T-cell (primary cell): ENCODE measurements around the gene SLIT3. TPM values are rescaled to one million over a fixed set of nuclear protein-coding genes. Genes with fewer than 3 reads are reported as not detected.

Experiments
- ATAC-seq, 4 experiments: fragments of 200-7000 bp in 3 of 4; fragments of 150-1000 bp in 1 of 4; cut with Tn5 transposase; replicated peaks in 1 of 4; 1 replicate in 3 of 4; 2 replicates in 1 of 4; pipeline ENCODE4 v1.10.0; 2021; ENCODE audit warnings: moderate library complexity in 3 of 4, mild to moderate bottlenecking in 2 of 4, moderate number of reproducible peaks in 1 of 4
- CTCF ChIA-PET, 2 donors: fragments of 300-600 bp; sonication (Branson Sonifier 250); formaldehyde crosslinking; loops; one replicate each; lab custom pipeline; 2022; ENCODE audit warnings: antibody characterized with exemption in 2 of 2; lab: Charles Lee
- POLR2A ChIA-PET, 2 donors: fragments of 300-600 bp; sonication (Branson Sonifier 250); formaldehyde crosslinking; loops; one replicate each; lab custom pipeline; 2022; ENCODE audit warnings: antibody characterized with exemption in 2 of 2; lab: Charles Lee
- DNase-seq, 35 experiments: peaks; one replicate each; pipeline versions ENCODE4 v3.0.0 to v3.0.0-alpha.2; 2013 to 2023
- H3K27ac ChIP-seq: one replicate; pipeline ENCODE4 v1.5.1; 2013; ENCODE audit warnings: low read length
- H3K27me3 ChIP-seq, 2 experiments: replicated peaks in 1 of 2; 1 replicate in 1 of 2; 2 replicates in 1 of 2; pipeline versions ENCODE4 v1.6.1 to v1.7.0; 2013; ENCODE audit warnings: low read length in 1 of 2, mixed read lengths in 1 of 2; ENCODE audit not compliant: control insufficient read depth in 2 of 2, insufficient read depth in 2 of 2; ENCODE audit errors: extremely low read depth in 1 of 2
- H3K36me3 ChIP-seq, 2 donors: 1 replicate in 1 of 2; 2 replicates in 1 of 2; pipeline versions ENCODE4 v1.6.1 to v1.7.0; 2013; ENCODE audit warnings: low read length in 1 of 2; ENCODE audit not compliant: control insufficient read depth in 2 of 2, insufficient read depth in 1 of 2; ENCODE audit errors: extremely low read depth in 1 of 2
- H3K4me1 ChIP-seq, 2 experiments: 1 replicate in 1 of 2; 2 replicates in 1 of 2; pipeline versions ENCODE4 v1.6.1 to v1.7.0; 2013; ENCODE audit warnings: low read length in 2 of 2, mixed read lengths in 1 of 2; ENCODE audit not compliant: insufficient read depth in 2 of 2, control insufficient read depth in 1 of 2; ENCODE audit errors: extremely low read depth in 1 of 2
- H3K4me3 ChIP-seq, 2 donors: 1 replicate in 1 of 2; 2 replicates in 1 of 2; pipeline versions ENCODE4 v1.5.1 to v1.7.0; 2013; ENCODE audit warnings: mild to moderate bottlenecking in 2 of 2, low read length in 1 of 2, moderate library complexity in 1 of 2; ENCODE audit not compliant: control insufficient read depth in 1 of 2; ENCODE audit errors: extremely low read depth in 1 of 2
- H3K9me3 ChIP-seq: 2 replicates; pipeline ENCODE4 v1.7.0; 2013
- H3K27ac Mint-ChIP-seq, 2 donors: one replicate each; pipeline ENCODE4 v1.8.0; 2020 to 2021; ENCODE audit warnings: mild to moderate bottlenecking in 2 of 2, mixed read lengths in 2 of 2
- H3K27me3 Mint-ChIP-seq, 2 donors: one replicate each; pipeline ENCODE4 v1.8.0; 2021 to 2022; ENCODE audit warnings: mixed read lengths in 2 of 2
- H3K36me3 Mint-ChIP-seq: one replicate; pipeline ENCODE4 v1.8.0; 2021; ENCODE audit warnings: mixed read lengths
- H3K4me1 Mint-ChIP-seq, 3 donors: one replicate each; pipeline ENCODE4 v1.8.0; 2020 to 2022; ENCODE audit warnings: mixed read lengths in 3 of 3, mild to moderate bottlenecking in 1 of 3
- H3K4me3 Mint-ChIP-seq, 3 donors: one replicate each; pipeline ENCODE4 v1.8.0; 2020 to 2022; ENCODE audit warnings: mild to moderate bottlenecking in 3 of 3, mixed read lengths in 3 of 3, moderate library complexity in 3 of 3
- H3K9me3 Mint-ChIP-seq, 3 donors: one replicate each; pipeline ENCODE4 v1.8.0; 2020 to 2022; ENCODE audit warnings: mixed read lengths in 3 of 3
- WGBS: methylation state at CpG from one replicate; pipeline ENCODE4 v1.1.5; 2013; ENCODE audit warnings: missing lambda C conversion rate; ENCODE audit not compliant: insufficient coverage; 5-methylcytosine and 5-hydroxymethylcytosine counted together
- total RNA-seq, 35 experiments: library from RNA in 6 of 35; stranded (reverse) in 6 of 35; fragments of 120-200 nt in 1 of 35; gene quantifications; one replicate each; pipeline versions ENCODE4 v1.2.1 to v1.2.4 and lab custom pipeline; 2013 to 2026

Gene SLIT3
- total RNA-seq, 5 donors from 2014 or later (not counting 1 experiment from before 2014, with no cell fraction given): 0.13 to 0.32 (median 0.13) TPM; not detected in 2

DNA sequence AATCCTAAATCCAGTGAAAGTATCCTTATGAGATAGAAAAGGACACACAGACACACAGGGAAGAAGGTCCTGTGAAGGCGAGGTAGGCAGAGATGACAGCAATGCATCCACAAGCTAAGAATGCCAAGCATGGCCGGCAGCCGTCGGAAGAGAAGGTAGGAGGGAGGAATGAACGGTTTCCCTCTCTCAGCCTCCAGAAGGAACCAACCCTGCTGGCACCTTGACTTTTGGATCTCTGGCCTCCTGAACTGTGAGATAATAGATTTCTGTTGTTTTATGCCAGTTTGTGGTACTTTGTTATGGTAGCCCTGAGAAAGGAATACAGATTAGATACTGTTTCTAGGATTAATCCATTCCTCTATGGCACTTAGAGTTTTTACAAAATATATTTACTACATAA lies 645.6 kb downstream of the SLIT3 start:
- Histone ChIP-seq H3K4me1 (no peaks in the 10 kb centered on the region), H3K27me3 (peaks cover 0 to 6% of the 10 kb centered on the region in 2 experiments), H3K9me3 (no peaks in the 10 kb centered on the region), H3K36me3 (no peaks in the 10 kb centered on the region), H3K27ac (no peak overlapping the region), H3K4me3 (no peak overlapping the region)
- no peaks in the 10 kb centered on the region for H3K9me3 Mint-ChIP-seq
- ChIA-PET CTCF (no interaction called here), POLR2A (no interaction called here)
- DNase-seq (no peak), ATAC-seq (no peak)
- no peak overlapping the region for H3K4me3 Mint-ChIP-seq
- H3K27ac Mint-ChIP-seq: no peak overlapping the region
- H3K27me3 Mint-ChIP-seq: peaks cover 6 to 10% of the 10 kb centered on the region in 2 donors
- no peaks in the 10 kb centered on the region for H3K36me3 Mint-ChIP-seq
- 100% methylated on average over 3 of the region's 5 CpGs for WGBS
- no peaks in the 10 kb centered on the region for H3K4me1 Mint-ChIP-seq

- no peak overlapping the region for H3K4me3 ChIP-seq
- no peak overlapping the region for H3K27ac ChIP-seq
- Mint-ChIP-seq H3K36me3 (no peaks in the 10 kb centered on the region), H3K4me3 (no peak overlapping the region), H3K27ac (no peak overlapping the region), H3K4me1 (no peaks in the 10 kb centered on the region), H3K27me3 (peaks cover 4 to 11% of the 10 kb centered on the region in 2 donors), H3K9me3 (peaks cover 0 to 4% (median under 1%) of the 10 kb centered on the region in 3 donors)
- ChIA-PET POLR2A (no interaction called here), CTCF (no interaction called here)
- no peak for ATAC-seq
- DNase-seq: no peak
- peaks cover 0 to 6% of the 10 kb centered on the region in 2 experiments for H3K27me3 ChIP-seq
- 48% methylated on average over 7 of the region's 10 CpGs for WGBS
- no peaks in the 10 kb centered on the region for H3K36me3 ChIP-seq
- H3K9me3 ChIP-seq: no peaks in the 10 kb centered on the region
- H3K4me1 ChIP-seq: no peaks in the 10 kb centered on the region
These were observed 646.7 kb downstream of the SLIT3 start for GRCh38 chr5:168654211-168654721.

DNA sequence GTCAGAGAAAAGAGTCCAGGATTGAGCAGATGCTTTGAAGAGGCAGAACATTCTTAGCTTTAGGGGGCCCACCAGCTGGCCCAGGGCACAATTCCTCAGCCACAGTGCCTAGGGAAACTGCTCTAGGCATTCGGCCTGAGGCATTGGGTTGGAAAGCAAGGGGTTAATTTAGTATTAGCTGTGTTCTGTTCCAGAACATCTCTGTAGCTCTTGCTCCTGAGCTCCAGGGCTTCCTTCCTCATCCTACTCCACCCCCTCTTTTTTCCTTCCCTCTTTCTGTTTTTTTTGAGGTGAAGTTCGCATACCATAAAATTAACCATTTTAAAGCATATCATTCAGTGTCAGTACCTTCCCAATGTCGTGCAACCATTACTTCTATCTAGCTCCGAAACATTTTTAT lies 647.3 kb downstream of the SLIT3 start:
- CTCF ChIA-PET: no interaction called here
- H3K27ac ChIP-seq: no peak overlapping the region

DNA sequence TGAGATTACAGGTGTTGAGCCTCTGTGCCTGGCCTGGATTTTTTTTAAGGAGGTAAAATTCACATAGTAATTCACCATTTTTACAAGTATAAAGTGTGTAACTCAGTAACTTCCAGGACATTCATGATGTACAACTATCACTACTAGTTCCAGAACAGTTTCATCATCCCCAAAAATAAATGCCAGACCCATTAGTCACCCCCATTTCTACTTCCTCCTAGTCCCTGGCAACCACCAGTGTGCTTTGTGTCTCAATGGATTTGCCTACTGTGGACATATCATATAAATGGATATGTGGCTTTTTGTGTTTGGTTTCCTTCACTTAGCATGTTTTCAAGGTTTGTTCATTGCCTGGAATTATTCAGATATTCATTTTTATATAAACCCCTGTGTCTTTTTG lies 649.3 kb downstream of the SLIT3 start:
- no peaks in the 10 kb centered on the region for H3K4me1 Mint-ChIP-seq
- Histone ChIP-seq H3K36me3 (no peaks in the 10 kb centered on the region), H3K4me3 (no peak overlapping the region), H3K4me1 (no peaks in the 10 kb centered on the region), H3K27me3 (peaks cover 0 to 6% of the 10 kb centered on the region in 2 experiments), H3K27ac (no peak overlapping the region), H3K9me3 (no peaks in the 10 kb centered on the region)
- H3K27ac Mint-ChIP-seq: no peak overlapping the region
- CTCF ChIA-PET: interaction anchor here in 1 of 2 donors (0.6 kb wide), 1 partner anchor 96 kb away, joined by 3 read pairs; no protein-coding TSS in a partner anchor
- ATAC-seq: no peak
- no peak overlapping the region for H3K4me3 Mint-ChIP-seq
- no peaks in the 10 kb centered on the region for H3K36me3 Mint-ChIP-seq
- peaks cover 0 to 6% (median 5%) of the 10 kb centered on the region in 3 donors for H3K9me3 Mint-ChIP-seq
- DNase-seq: no peak
- peaks cover 4 to 11% of the 10 kb centered on the region in 2 donors for H3K27me3 Mint-ChIP-seq
- POLR2A ChIA-PET: no interaction called here

More for the DNA sequence above, 647.3 kb downstream of the SLIT3 start:
- H3K27ac Mint-ChIP-seq: no peak overlapping the region
- 83% methylated on average over 3 of the region's 4 CpGs for WGBS
- no peak overlapping the region for H3K4me3 Mint-ChIP-seq
- no peak overlapping the region for H3K4me3 ChIP-seq
- H3K9me3 Mint-ChIP-seq: peaks cover 0 to 6% (median 5%) of the 10 kb centered on the region in 3 donors
- H3K27me3 Mint-ChIP-seq: peaks cover 4 to 11% of the 10 kb centered on the region in 2 donors
- no peaks in the 10 kb centered on the region for H3K36me3 ChIP-seq
- POLR2A ChIA-PET: no interaction called here
- H3K4me1 Mint-ChIP-seq: no peaks in the 10 kb centered on the region
- DNase-seq (no peak), ATAC-seq (no peak)
- H3K27me3 ChIP-seq: peaks cover 0 to 6% of the 10 kb centered on the region in 2 experiments
- H3K4me1 ChIP-seq: no peaks in the 10 kb centered on the region
- H3K9me3 ChIP-seq: no peaks in the 10 kb centered on the region
- H3K36me3 Mint-ChIP-seq: no peaks in the 10 kb centered on the region

DNA sequence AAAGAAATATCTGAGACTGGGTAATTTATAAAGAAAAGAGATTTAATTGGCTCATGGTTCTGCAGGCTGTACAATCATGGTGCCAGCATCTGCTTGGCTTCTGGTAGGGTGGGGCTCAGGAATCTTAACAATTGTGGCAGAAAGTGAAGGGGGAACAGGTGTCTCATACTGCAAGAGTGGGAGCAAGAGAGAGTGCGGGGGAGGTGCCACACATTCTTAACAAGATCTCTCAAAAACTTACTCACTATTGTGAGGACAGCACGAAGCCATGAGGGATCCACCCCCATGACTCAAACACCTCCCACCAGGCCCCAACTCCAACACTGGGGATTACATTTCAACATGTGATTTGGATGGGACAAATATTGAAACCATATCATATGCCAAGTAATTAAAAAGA lies 651.6 kb downstream of the SLIT3 start:
- ChIA-PET POLR2A (no interaction called here), CTCF (no interaction called here)
- H3K4me1 Mint-ChIP-seq: no peaks in the 10 kb centered on the region
- peaks cover 5 to 12% (median 5%) of the 10 kb centered on the region in 3 donors for H3K9me3 Mint-ChIP-seq
- no peaks in the 10 kb centered on the region for H3K36me3 Mint-ChIP-seq
- WGBS: no CpG with 5 or more reads among the region's 2 CpGs
- no peak overlapping the region for H3K4me3 Mint-ChIP-seq
- no peak overlapping the region for H3K27ac ChIP-seq
- no peaks in the 10 kb centered on the region for H3K4me1 ChIP-seq
- peaks cover 0 to 6% of the 10 kb centered on the region in 2 experiments for H3K27me3 ChIP-seq
- DNase-seq (no peak), ATAC-seq (no peak)
- H3K27me3 Mint-ChIP-seq: peaks cover 4 to 11% of the 10 kb centered on the region in 2 donors
- no peaks in the 10 kb centered on the region for H3K36me3 ChIP-seq
- no peak overlapping the region for H3K27ac Mint-ChIP-seq
- H3K9me3 ChIP-seq: no peaks in the 10 kb centered on the region
- no peak overlapping the region for H3K4me3 ChIP-seq

DNA sequence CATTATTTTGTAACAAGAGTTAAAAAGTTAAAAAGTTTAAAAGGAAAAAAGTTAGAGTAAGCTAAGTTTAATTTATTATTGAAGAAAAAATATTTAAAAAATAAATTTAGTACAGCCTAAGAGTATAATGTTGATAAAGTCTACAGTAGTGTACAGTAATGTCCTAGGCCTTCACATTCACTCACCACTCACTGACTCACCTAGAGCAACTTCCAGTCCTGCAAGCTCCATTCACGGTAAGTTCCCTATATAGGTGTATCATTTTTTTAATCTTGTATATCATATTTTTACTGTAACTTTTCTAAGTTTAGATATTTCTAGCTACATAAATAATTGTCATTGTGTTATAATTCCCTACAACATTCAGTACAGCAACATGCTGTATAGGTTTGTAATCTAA lies 652.4 kb downstream of the SLIT3 start:
- no peak for ATAC-seq
- no peaks in the 10 kb centered on the region for H3K36me3 Mint-ChIP-seq
- H3K27me3 ChIP-seq: peaks cover 0 to 6% of the 10 kb centered on the region in 2 experiments
- H3K27ac Mint-ChIP-seq: no peak overlapping the region
- no peak overlapping the region for H3K27ac ChIP-seq
- no peaks in the 10 kb centered on the region for H3K4me1 ChIP-seq
- no peaks in the 10 kb centered on the region for H3K36me3 ChIP-seq
- H3K4me3 ChIP-seq: no peak overlapping the region
- whole genome bisulfite sequencing: no CpG with 5 or more reads among the region's 1 CpG
- POLR2A ChIA-PET: interaction anchor here in 1 of 2 donors (0.6 kb wide), 1 partner anchor 157 kb away, joined by 3 read pairs; no protein-coding TSS in a partner anchor
- no peak overlapping the region for H3K4me3 Mint-ChIP-seq
- H3K4me1 Mint-ChIP-seq: no peaks in the 10 kb centered on the region
- peaks cover 2 to 8% of the 10 kb centered on the region in 2 donors for H3K27me3 Mint-ChIP-seq
- no peak for DNase-seq
- H3K9me3 ChIP-seq: no peaks in the 10 kb centered on the region
- CTCF ChIA-PET: no interaction called here
- H3K9me3 Mint-ChIP-seq: peaks cover 5 to 12% (median 5%) of the 10 kb centered on the region in 3 donors
